Neural cell (in vitro differentiated cells): ENCODE measurements around the gene C5orf46. TPM values are rescaled to one million over a fixed set of nuclear protein-coding genes. Genes with fewer than 3 reads are reported as not detected.

Experiments
- H2AFZ ChIP-seq: fragments of 200-600, 300-800 bp; sonication (generic), shearing (Covaris generic); 2 replicates; pipeline ENCODE4 v1.6.0; 2014; ENCODE audit warnings: low read depth, mild to moderate bottlenecking, antibody characterized with exemption, low read length, moderate library complexity
- H3F3A ChIP-seq: fragments of 200-600 bp; shearing (Covaris generic); 2 replicates; pipeline ENCODE4 v1.6.1; 2016; ENCODE audit warnings: mild to moderate bottlenecking, moderate library complexity, mixed read lengths, antibody characterized with exemption, low read length; ENCODE audit not compliant: insufficient read depth, poor library complexity, severe bottlenecking
- H3K27ac ChIP-seq: fragments of 200-600, 300-800 bp; sonication (generic), shearing (Covaris generic); 2 replicates; pipeline ENCODE4 v1.5.1; 2014; ENCODE audit warnings: mild to moderate bottlenecking, low read length, moderate library complexity
- H3K27me3 ChIP-seq: fragments of 300-800, 200-600 bp; sonication (generic), shearing (Covaris generic); 2 replicates; pipeline ENCODE4 v1.6.0; 2014; ENCODE audit warnings: mild to moderate bottlenecking, low read depth, low read length, moderate library complexity; ENCODE audit not compliant: insufficient read depth
- H3K36me3 ChIP-seq: fragments of 300-800, 200-600 bp; sonication (generic), shearing (Covaris generic); 2 replicates; pipeline ENCODE4 v1.5.1; 2014; ENCODE audit warnings: mild to moderate bottlenecking, antibody characterized with exemption, low read length, moderate library complexity; ENCODE audit not compliant: insufficient read depth
- H3K4me2 ChIP-seq: fragments of 300-800, 200-600 bp; sonication (generic), shearing (Covaris generic); 2 replicates; pipeline ENCODE4 v1.6.0; 2014; ENCODE audit warnings: mild to moderate bottlenecking, low read length
- H3K4me3 ChIP-seq: fragments of 300-800, 200-600 bp; sonication (generic), shearing (Covaris generic); 2 replicates; pipeline ENCODE4 v1.5.1; 2014; ENCODE audit warnings: mild to moderate bottlenecking, low read length, moderate library complexity
- H3K79me2 ChIP-seq: fragments of 200-600 bp; shearing (Covaris generic); replicated peaks from 2 replicates; pipeline ENCODE4 v1.6.0; 2014; ENCODE audit warnings: mild to moderate bottlenecking, low read length, moderate library complexity; ENCODE audit not compliant: insufficient read depth
- H3K9ac ChIP-seq: fragments of 300-800, 200-600 bp; sonication (generic), shearing (Covaris generic); 2 replicates; pipeline ENCODE4 v1.6.1; 2016; ENCODE audit warnings: mild to moderate bottlenecking, low read length, mixed read lengths
- H3K9me2 ChIP-seq: fragments of 200-600 bp; shearing (Covaris generic); 2 replicates; pipeline ENCODE4 v1.6.1; 2016; ENCODE audit warnings: mild to moderate bottlenecking, low read length, mixed read lengths; ENCODE audit not compliant: insufficient read depth
- H3K9me3 ChIP-seq: fragments of 200-600, 300-800 bp; sonication (generic), shearing (Covaris generic); 2 replicates; pipeline ENCODE4 v1.6.1; 2016; ENCODE audit warnings: mild to moderate bottlenecking, mixed run types, low read length, moderate library complexity, mixed read lengths
- H4K20me1 ChIP-seq: fragments of 200-600 bp; shearing (Covaris generic); 2 replicates; pipeline ENCODE4 v1.6.1; 2016; ENCODE audit warnings: mild to moderate bottlenecking, mixed run types; ENCODE audit not compliant: insufficient read depth
- EP300 ChIP-seq: fragments of 450-650 bp; conservative IDR thresholded peaks from 2 replicates; pipeline ENCODE4 v1.6.1; 2014; ENCODE audit warnings: antibody characterized with exemption, mild to moderate bottlenecking, moderate library complexity; ENCODE audit not compliant: poor library complexity, severe bottlenecking
- EZH2 ChIP-seq: fragments of 200-600, 300-800 bp; shearing (Covaris generic), sonication (generic); IDR thresholded peaks from 2 replicates; pipeline ENCODE4 v1.6.1; 2014; ENCODE audit warnings: antibody characterized with exemption, low read length, borderline replicate concordance, mild to moderate bottlenecking; ENCODE audit not compliant: insufficient read depth, poor library complexity, severe bottlenecking
- MXI1 ChIP-seq: fragments of 450-650 bp; conservative IDR thresholded peaks from 2 replicates; pipeline ENCODE4 v1.6.1; 2014; ENCODE audit warnings: antibody characterized with exemption, mild to moderate bottlenecking; ENCODE audit not compliant: poor library complexity, severe bottlenecking
- POLR2AphosphoS5 ChIP-seq: IDR thresholded peaks from 2 replicates; pipeline ENCODE4 v1.6.1; 2012
- RAD21 ChIP-seq: fragments of 450-650 bp; conservative IDR thresholded peaks from 2 replicates; pipeline ENCODE4 v1.6.1; 2014; ENCODE audit warnings: antibody characterized with exemption, mild to moderate bottlenecking, moderate library complexity
- REST ChIP-seq: IDR thresholded peaks from 2 replicates; pipeline ENCODE4 v1.6.1; 2012; ENCODE audit warnings: borderline replicate concordance
- SMC3 ChIP-seq: fragments of 450-650 bp; conservative IDR thresholded peaks from 2 replicates; pipeline ENCODE4 v1.6.1; 2014; ENCODE audit warnings: antibody characterized with exemption, mild to moderate bottlenecking, moderate library complexity; ENCODE audit not compliant: poor library complexity
- TAF1 ChIP-seq: IDR thresholded peaks from 2 replicates; pipeline ENCODE4 v1.6.1; 2012; ENCODE audit warnings: low read depth
- polyA plus RNA-seq: library from polyadenylated mRNA; depleted of rRNA; stranded (reverse); fragments of >200 nt; gene quantifications from 2 replicates; pipeline ENCODE4 v1.2.3, GENCODE V29; 2014
- TF ChIP-seq, protein P1 (sequence below): fragments of 450-650 bp; IDR thresholded peaks from 2 replicates; pipeline ENCODE4 v1.5.1; 2014; ENCODE audit warnings: antibody characterized with exemption, mild to moderate bottlenecking, moderate library complexity; ENCODE audit not compliant: poor library complexity, severe bottlenecking

Gene C5orf46
- polyA plus RNA-seq, 1 donor from 2014 or later = not detected

DNA sequence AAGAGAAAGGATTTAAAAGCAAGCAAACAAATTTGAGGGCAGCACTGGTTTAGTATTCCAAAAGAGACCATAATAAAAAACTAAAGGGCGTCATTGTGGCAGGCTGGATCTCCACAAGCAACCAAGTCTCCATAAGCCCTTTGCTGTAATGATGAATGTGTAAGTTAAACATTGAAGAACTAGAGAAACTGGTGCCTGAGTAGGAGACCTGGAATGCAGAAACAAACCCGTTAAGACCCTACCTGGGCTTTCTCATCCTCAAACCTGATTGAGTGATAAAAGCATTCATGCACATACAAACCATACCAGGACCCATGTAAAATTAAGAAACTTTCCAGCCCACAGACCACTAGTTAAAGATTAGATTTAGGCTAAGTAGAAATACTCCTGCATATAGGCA lies 29.7 kb downstream of the C5orf46 start:
- Histone ChIP-seq H3K4me2 (no peak overlapping the region), H3K4me3 (no peak overlapping the region), H3K36me3 (no peaks in the 10 kb centered on the region), H3K9ac (no peak overlapping the region), H4K20me1 (no peaks in the 10 kb centered on the region), H3K27ac (no peak overlapping the region), H3K27me3 (no peaks in the 10 kb centered on the region), H3F3A (no peaks in the 10 kb centered on the region), H2AFZ (no peak overlapping the region), H3K79me2 (no peaks in the 10 kb centered on the region), H3K9me2 (no peaks in the 10 kb centered on the region), H3K9me3 (no peaks in the 10 kb centered on the region)
- TF ChIP-seq REST (no peak), EZH2 (no peak), POLR2AphosphoS5 (no peak), RAD21 (no peak), EP300 (no peak), MXI1 (no peak), SMC3 (no peak), TAF1 (no peak)
- TF ChIP-seq, protein P1, sequence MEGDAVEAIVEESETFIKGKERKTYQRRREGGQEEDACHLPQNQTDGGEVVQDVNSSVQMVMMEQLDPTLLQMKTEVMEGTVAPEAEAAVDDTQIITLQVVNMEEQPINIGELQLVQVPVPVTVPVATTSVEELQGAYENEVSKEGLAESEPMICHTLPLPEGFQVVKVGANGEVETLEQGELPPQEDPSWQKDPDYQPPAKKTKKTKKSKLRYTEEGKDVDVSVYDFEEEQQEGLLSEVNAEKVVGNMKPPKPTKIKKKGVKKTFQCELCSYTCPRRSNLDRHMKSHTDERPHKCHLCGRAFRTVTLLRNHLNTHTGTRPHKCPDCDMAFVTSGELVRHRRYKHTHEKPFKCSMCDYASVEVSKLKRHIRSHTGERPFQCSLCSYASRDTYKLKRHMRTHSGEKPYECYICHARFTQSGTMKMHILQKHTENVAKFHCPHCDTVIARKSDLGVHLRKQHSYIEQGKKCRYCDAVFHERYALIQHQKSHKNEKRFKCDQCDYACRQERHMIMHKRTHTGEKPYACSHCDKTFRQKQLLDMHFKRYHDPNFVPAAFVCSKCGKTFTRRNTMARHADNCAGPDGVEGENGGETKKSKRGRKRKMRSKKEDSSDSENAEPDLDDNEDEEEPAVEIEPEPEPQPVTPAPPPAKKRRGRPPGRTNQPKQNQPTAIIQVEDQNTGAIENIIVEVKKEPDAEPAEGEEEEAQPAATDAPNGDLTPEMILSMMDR = no peak

- no peak overlapping the region for H2AFZ ChIP-seq
- no peaks in the 10 kb centered on the region for H4K20me1 ChIP-seq
- H3F3A ChIP-seq = no peaks in the 10 kb centered on the region
- H3K9me2 ChIP-seq = no peaks in the 10 kb centered on the region
- TF ChIP-seq, protein P1 = no peak
- TF ChIP-seq REST = no peak
- no peak for TF ChIP-seq EP300
- no peak for TF ChIP-seq RAD21
- no peak for TF ChIP-seq SMC3
- TF ChIP-seq MXI1 = no peak
- TF ChIP-seq EZH2 = no peak
- no peak for TF ChIP-seq POLR2AphosphoS5
- no peak for TF ChIP-seq TAF1
- no peaks in the 10 kb centered on the region for H3K36me3 ChIP-seq
- H3K4me2 ChIP-seq = no peak overlapping the region
- no peaks in the 10 kb centered on the region for H3K9me3 ChIP-seq
- no peak overlapping the region for H3K27ac ChIP-seq
- H3K79me2 ChIP-seq = no peaks in the 10 kb centered on the region
- H3K27me3 ChIP-seq = no peaks in the 10 kb centered on the region
- no peak overlapping the region for H3K9ac ChIP-seq
- no peak overlapping the region for H3K4me3 ChIP-seq
Measured at GRCh38 chr5:147876141-147876540, 30.2 kb downstream of the C5orf46 start.
